ENCODE results near the gene NDUFA11.
"Not testable (repeated sequence)": the region's sequence is repeated elsewhere in the genome, so short reads cannot be mapped to it uniquely, and the experiment has no call there.

- TF ChIP-seq CTCF (conservative IDR thresholded peaks at IDR 0.05); EZH2 (IDR thresholded peaks at IDR 0.05; ENCODE audit: low read depth): not testable (repeated sequence)
These were observed 55.0 kb downstream of the NDUFA11 start for GRCh38 chr19:5848621-5849020.

Measured in PC-9 (cell line).